K562 (cell line): ENCODE data around the gene RASSF7. TPM values are rescaled to one million over a fixed set of nuclear protein-coding genes. Genes with fewer than 3 reads are reported as not detected.

Experiments used
- ATF1 ChIP-seq, 2 experiments: fragments of 450-650 bp in 1 of 2; IDR thresholded peaks; 2 replicates each; pipeline ENCODE4 v1.6.1; 2016; ENCODE audit warnings: missing compliant biosample characterization in 1 of 2, missing genetic modification characterization in 1 of 2
- CBFB ChIP-seq: sonication (generic); formaldehyde crosslinking; IDR thresholded peaks from 2 replicates; pipeline ENCODE4 v1.4.0; 2020; ENCODE audit warnings: mild to moderate bottlenecking, missing genetic modification reagents
- ETV6 ChIP-seq, 3 experiments: fragments of 150-350 bp in 1 of 3; sonication (generic) in 1 of 3; formaldehyde crosslinking in 1 of 3; IDR thresholded peaks; 2 replicates each; pipeline versions ENCODE4 v1.6.1 to v1.8.0; 2014 to 2022; ENCODE audit warnings: borderline replicate concordance in 2 of 3, low read depth in 2 of 3, antibody characterized with exemption in 1 of 3, low read length in 1 of 3, mild to moderate bottlenecking in 1 of 3, missing genetic modification reagents in 1 of 3
- GATAD2B ChIP-seq: fragments of 450-650 bp; IDR thresholded peaks from 2 replicates; pipeline ENCODE4 v1.6.1; 2017; ENCODE audit warnings: mild to moderate bottlenecking, borderline replicate concordance
- KLF1 ChIP-seq: fragments of 450-650 bp; IDR thresholded peaks from 2 replicates; pipeline ENCODE4 v1.6.1; 2016; ENCODE audit warnings: missing genetic modification characterization, missing compliant biosample characterization
- MAZ ChIP-seq, 2 experiments: fragments of 450-650 bp in 1 of 2; sonication (generic) in 1 of 2; formaldehyde crosslinking; IDR thresholded peaks in 1 of 2; conservative IDR thresholded peaks in 1 of 2; 2 replicates each; pipeline versions ENCODE4 v1.4.0 to v1.5.0; 2020; ENCODE audit warnings: mild to moderate bottlenecking in 1 of 2, missing genetic modification reagents in 1 of 2
- MTA3 ChIP-seq: fragments of 450-650 bp; formaldehyde crosslinking; IDR thresholded peaks from 2 replicates; pipeline ENCODE4 v1.6.1; 2017; ENCODE audit warnings: mild to moderate bottlenecking, borderline replicate concordance
- MXI1 ChIP-seq: IDR thresholded peaks from 2 replicates; pipeline ENCODE4 v1.6.1; 2011; ENCODE audit warnings: low read depth, mild to moderate bottlenecking, improper control_type of control experiment, low read length
- NR2F6 ChIP-seq: fragments of 450-650 bp; formaldehyde crosslinking; IDR thresholded peaks from 2 replicates; pipeline ENCODE4 v1.4.0; 2020; ENCODE audit warnings: mild to moderate bottlenecking
- RB1 ChIP-seq: fragments of 450-650 bp; IDR thresholded peaks from 2 replicates; pipeline ENCODE4 v1.6.1; 2017; ENCODE audit warnings: low read depth, mild to moderate bottlenecking
- XRCC4 ChIP-seq: IDR thresholded peaks from one replicate; pipeline ENCODE4 v1.6.1; 2011; ENCODE audit not compliant: insufficient read depth, insufficient read length; ENCODE audit errors: extremely low read depth
- ZBTB8A ChIP-seq: fragments of 450-650 bp; IDR thresholded peaks from 2 replicates; pipeline ENCODE4 v1.6.1; 2018; ENCODE audit warnings: mild to moderate bottlenecking, moderate library complexity; ENCODE audit not compliant: partially characterized antibody
- ZC3H4 ChIP-seq: sonication (generic); formaldehyde crosslinking; IDR thresholded peaks from 2 replicates; pipeline ENCODE4 v1.9.0; 2021; ENCODE audit warnings: missing genetic modification reagents, borderline replicate concordance
- ZC3H8 ChIP-seq: fragments of 450-650 bp; IDR thresholded peaks from 2 replicates; pipeline ENCODE4 v1.6.1; 2017
- polyA plus RNA-seq, 8 experiments: library from polyadenylated mRNA; depleted of rRNA in 4 of 8; stranded (reverse) in 5 of 8; unstranded in 3 of 8; fragments of >200 nt; fragmentation: Nextera tagmentation in 2 of 8; fragmentation: Illumina TruSeq in 1 of 8; extraction: Ambion mirVana in 2 of 8; extraction: Trizol in 1 of 8; gene quantifications; 2 replicates each; pipeline versions ENCODE4 v1.2.1 to v1.2.3, GENCODE V29; 2011 to 2014; ENCODE audit warnings: inconsistent platforms in 1 of 8, missing spikeins in 1 of 8
- total RNA-seq, 7 experiments: library from RNA; depleted of rRNA in 6 of 7; stranded (reverse); fragments of >200 nt in 6 of 7; fragmentation: Illumina TruSeq in 2 of 7; extraction: Trizol in 2 of 7; gene quantifications; 2 replicates each; pipeline versions ENCODE4 v1.2.1 to v1.2.3, GENCODE V29; 2011 to 2021; ENCODE audit warnings: low replicate concordance in 1 of 7
- TF ChIP-seq, protein P1 (sequence below): fragments of 450-650 bp; formaldehyde crosslinking; IDR thresholded peaks from 2 replicates; pipeline ENCODE4 v1.4.0; 2020; ENCODE audit warnings: mild to moderate bottlenecking, mixed read lengths
- TF ChIP-seq, protein P2 (sequence below): fragments of 450-650 bp; IDR thresholded peaks from 2 replicates; pipeline ENCODE4 v1.6.1; 2017; ENCODE audit warnings: antibody characterized with exemption, mild to moderate bottlenecking
- TF ChIP-seq, protein P3 (sequence below): sonication (generic); formaldehyde crosslinking; IDR thresholded peaks from 2 replicates; pipeline ENCODE4 v1.8.0; 2022; ENCODE audit warnings: mild to moderate bottlenecking, missing genetic modification reagents, borderline replicate concordance

Gene RASSF7
- total and polyA plus RNA-seq, 9 of the 15 experiments (the other 6 are each of a cell fraction or from before 2014, with no cell fraction given) = 0.41 to 45.2 (median 18.6) TPM

DNA sequence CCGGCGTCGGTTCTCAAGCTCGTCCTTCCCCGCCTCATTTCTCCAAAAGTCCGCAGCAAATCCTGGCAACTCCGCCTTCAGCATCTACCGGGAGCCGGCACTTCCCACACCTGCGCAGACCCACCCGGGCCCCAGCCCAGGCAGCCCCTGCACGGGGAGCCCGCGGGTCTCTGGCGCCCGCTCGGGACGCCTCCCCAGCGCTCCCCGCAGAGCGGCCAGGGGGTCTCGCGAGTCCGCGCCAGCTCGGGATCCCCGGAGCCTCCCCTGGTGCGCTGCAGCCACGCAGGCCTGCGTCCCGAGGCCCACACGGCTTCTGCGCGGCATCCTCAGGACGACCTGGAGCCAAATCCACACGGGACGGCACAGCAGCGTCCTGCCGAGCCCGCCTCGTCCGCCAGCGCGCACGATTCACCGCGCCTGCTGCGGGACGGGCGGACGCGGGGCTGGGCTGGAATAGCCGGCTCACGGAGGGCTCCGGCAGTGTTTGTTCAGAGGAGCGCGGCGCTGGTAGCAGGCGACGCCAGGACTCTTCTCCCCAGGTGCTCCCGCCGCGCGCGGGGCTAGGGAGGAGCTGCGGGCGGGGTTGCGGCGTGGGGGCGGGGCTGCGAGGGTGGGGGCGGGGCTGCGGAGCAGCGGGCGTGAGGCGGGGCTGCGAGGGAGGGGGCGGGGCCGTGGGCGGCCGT lies 14.7 kb downstream of the RASSF7 start (continued):
- TF ChIP-seq, protein P1, sequence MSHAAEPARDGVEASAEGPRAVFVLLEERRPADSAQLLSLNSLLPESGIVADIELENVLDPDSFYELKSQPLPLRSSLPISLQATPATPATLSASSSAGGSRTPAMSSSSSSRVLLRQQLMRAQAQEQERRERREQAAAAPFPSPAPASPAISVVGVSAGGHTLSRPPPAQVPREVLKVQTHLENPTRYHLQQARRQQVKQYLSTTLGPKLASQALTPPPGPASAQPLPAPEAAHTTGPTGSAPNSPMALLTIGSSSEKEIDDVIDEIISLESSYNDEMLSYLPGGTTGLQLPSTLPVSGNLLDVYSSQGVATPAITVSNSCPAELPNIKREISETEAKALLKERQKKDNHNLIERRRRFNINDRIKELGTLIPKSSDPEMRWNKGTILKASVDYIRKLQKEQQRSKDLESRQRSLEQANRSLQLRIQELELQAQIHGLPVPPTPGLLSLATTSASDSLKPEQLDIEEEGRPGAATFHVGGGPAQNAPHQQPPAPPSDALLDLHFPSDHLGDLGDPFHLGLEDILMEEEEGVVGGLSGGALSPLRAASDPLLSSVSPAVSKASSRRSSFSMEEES (CRISPR knock-in tag) = no peak
- TF ChIP-seq RB1 (peak; percentile 82), MXI1 (no peak), XRCC4 (no peak), KLF1 (tag) (no peak), ZC3H8 (no peak), ZC3H4 (CRISPR knock-in tag) (no peak), GATAD2B (no peak), MTA3 (0 out of 2 replicates have a peak, but pooled peaks have one; percentile 26), ZBTB8A (no peak), ETV6 (IDR thresholded peaks at IDR 0.05; ENCODE audit: borderline replicate concordance in 1 of 2, low read depth in 2 of 2, low read length in 1 of 2) (no peak), ETV6 (CRISPR knock-in tag; IDR thresholded peaks at IDR 0.05; ENCODE audit: borderline replicate concordance) (no peak), ATF1 (CRISPR knock-in tag; IDR thresholded peaks at IDR 0.05) (no peak), ATF1 (tag; IDR thresholded peaks at IDR 0.05) (0 out of 2 replicates have a peak, but pooled peaks have one; percentile 10), CBFB (CRISPR knock-in tag) (no peak), MAZ (CRISPR knock-in tag; conservative IDR thresholded peaks at IDR 0.05 in 1 of 2, IDR thresholded peaks at IDR 0.05 in 1 of 2) (peak in 1 of 2 experiments; percentile 51; a peak in 1 of 4 replicates), NR2F6 (CRISPR knock-in tag) (no peak)
- TF ChIP-seq, protein P2, sequence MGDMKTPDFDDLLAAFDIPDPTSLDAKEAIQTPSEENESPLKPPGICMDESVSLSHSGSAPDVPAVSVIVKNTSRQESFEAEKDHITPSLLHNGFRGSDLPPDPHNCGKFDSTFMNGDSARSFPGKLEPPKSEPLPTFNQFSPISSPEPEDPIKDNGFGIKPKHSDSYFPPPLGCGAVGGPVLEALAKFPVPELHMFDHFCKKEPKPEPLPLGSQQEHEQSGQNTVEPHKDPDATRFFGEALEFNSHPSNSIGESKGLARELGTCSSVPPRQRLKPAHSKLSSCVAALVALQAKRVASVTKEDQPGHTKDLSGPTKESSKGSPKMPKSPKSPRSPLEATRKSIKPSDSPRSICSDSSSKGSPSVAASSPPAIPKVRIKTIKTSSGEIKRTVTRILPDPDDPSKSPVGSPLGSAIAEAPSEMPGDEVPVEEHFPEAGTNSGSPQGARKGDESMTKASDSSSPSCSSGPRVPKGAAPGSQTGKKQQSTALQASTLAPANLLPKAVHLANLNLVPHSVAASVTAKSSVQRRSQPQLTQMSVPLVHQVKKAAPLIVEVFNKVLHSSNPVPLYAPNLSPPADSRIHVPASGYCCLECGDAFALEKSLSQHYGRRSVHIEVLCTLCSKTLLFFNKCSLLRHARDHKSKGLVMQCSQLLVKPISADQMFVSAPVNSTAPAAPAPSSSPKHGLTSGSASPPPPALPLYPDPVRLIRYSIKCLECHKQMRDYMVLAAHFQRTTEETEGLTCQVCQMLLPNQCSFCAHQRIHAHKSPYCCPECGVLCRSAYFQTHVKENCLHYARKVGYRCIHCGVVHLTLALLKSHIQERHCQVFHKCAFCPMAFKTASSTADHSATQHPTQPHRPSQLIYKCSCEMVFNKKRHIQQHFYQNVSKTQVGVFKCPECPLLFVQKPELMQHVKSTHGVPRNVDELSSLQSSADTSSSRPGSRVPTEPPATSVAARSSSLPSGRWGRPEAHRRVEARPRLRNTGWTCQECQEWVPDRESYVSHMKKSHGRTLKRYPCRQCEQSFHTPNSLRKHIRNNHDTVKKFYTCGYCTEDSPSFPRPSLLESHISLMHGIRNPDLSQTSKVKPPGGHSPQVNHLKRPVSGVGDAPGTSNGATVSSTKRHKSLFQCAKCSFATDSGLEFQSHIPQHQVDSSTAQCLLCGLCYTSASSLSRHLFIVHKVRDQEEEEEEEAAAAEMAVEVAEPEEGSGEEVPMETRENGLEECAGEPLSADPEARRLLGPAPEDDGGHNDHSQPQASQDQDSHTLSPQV = no peak
- TF ChIP-seq, protein P3, sequence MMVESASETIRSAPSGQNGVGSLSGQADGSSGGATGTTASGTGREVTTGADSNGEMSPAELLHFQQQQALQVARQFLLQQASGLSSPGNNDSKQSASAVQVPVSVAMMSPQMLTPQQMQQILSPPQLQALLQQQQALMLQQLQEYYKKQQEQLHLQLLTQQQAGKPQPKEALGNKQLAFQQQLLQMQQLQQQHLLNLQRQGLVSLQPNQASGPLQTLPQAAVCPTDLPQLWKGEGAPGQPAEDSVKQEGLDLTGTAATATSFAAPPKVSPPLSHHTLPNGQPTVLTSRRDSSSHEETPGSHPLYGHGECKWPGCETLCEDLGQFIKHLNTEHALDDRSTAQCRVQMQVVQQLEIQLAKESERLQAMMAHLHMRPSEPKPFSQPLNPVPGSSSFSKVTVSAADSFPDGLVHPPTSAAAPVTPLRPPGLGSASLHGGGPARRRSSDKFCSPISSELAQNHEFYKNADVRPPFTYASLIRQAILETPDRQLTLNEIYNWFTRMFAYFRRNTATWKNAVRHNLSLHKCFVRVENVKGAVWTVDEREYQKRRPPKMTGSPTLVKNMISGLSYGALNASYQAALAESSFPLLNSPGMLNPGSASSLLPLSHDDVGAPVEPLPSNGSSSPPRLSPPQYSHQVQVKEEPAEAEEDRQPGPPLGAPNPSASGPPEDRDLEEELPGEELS (CRISPR knock-in tag) = 0 out of 2 replicates have a peak, but pooled peaks have one; percentile 31
